A673 (cell line): ENCODE measurements around the gene IFITM1.

Experiments
- EZH2 ChIP-seq: fragments of 200-600 bp; sonication (generic); IDR thresholded peaks from 2 replicates; pipeline ENCODE4 v1.6.1; 2017; ENCODE audit warnings: borderline replicate concordance, low read depth, mild to moderate bottlenecking, mixed read lengths, antibody characterized with exemption, low read length; ENCODE audit not compliant: poor library complexity, severe bottlenecking
- TF ChIP-seq, protein P1 (sequence below): fragments of 300-800, 200-600 bp; sonication (generic); conservative IDR thresholded peaks from 2 replicates; pipeline ENCODE4 v1.5.1; 2017; ENCODE audit warnings: low read depth, mild to moderate bottlenecking, antibody characterized with exemption, low read length, moderate library complexity, mixed read lengths

DNA sequence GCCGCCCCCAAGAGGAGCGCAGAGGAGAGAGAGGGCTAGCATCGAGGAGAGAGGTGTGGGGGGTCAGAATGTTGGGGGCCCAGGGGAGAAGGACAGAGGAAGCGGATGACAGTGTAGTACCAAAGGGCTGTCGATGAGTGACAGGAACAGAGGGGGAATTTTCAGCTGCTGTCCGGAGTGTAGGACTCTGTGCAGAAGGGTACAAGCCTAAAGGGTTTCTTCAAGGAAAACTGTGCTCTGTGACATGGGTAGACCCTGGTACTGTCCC, 41.0 kb upstream of the IFITM1 start:
- TF ChIP-seq, protein P1, sequence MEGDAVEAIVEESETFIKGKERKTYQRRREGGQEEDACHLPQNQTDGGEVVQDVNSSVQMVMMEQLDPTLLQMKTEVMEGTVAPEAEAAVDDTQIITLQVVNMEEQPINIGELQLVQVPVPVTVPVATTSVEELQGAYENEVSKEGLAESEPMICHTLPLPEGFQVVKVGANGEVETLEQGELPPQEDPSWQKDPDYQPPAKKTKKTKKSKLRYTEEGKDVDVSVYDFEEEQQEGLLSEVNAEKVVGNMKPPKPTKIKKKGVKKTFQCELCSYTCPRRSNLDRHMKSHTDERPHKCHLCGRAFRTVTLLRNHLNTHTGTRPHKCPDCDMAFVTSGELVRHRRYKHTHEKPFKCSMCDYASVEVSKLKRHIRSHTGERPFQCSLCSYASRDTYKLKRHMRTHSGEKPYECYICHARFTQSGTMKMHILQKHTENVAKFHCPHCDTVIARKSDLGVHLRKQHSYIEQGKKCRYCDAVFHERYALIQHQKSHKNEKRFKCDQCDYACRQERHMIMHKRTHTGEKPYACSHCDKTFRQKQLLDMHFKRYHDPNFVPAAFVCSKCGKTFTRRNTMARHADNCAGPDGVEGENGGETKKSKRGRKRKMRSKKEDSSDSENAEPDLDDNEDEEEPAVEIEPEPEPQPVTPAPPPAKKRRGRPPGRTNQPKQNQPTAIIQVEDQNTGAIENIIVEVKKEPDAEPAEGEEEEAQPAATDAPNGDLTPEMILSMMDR: no peak
- no peak for TF ChIP-seq EZH2
